Measurements from ENCODE around the gene CCNDBP1.

The CCNDBP1 gene

GRCh38 chr15:43246261-43246774 lies 61.1 kb downstream of the CCNDBP1 start:
- no peak for TF ChIP-seq CTCF (IDR thresholded peaks at IDR 0.05; ENCODE audit: insufficient read depth, low read depth, low read length, missing control alignments)
- DNase-seq (ENCODE audit: low read depth): no peak
- H3K4me3 ChIP-seq (ENCODE audit: low read length): no peak overlapping the region

Data from epithelial cell of esophagus (primary cell).